Activated naive CD8-positive, alpha-beta T cell treated with anti-CD3 and anti-CD28 coated beads, Interleukin-2, amount 50 U/mL, for 24 hours (primary cell): ENCODE data around the gene PAQR8.

Source experiments
- ATAC-seq: fragments of 150-1000 bp; cut with Tn5 transposase; one replicate; pipeline ENCODE4 v1.10.0; 2021
- DNase-seq: peaks from one replicate; pipeline ENCODE4 v3.0.0; 2021
- H3K27ac Mint-ChIP-seq: one replicate; pipeline ENCODE4 v1.8.0; 2021; ENCODE audit warnings: mild to moderate bottlenecking, mixed read lengths
- H3K27me3 Mint-ChIP-seq: one replicate; pipeline ENCODE4 v1.8.0; 2021; ENCODE audit warnings: mixed read lengths
- H3K36me3 Mint-ChIP-seq: one replicate; pipeline ENCODE4 v1.8.0; 2021; ENCODE audit warnings: low read depth, mixed read lengths
- H3K4me1 Mint-ChIP-seq: one replicate; pipeline ENCODE4 v1.8.0; 2021; ENCODE audit warnings: mixed read lengths
- H3K4me3 Mint-ChIP-seq: one replicate; pipeline ENCODE4 v1.8.0; 2021; ENCODE audit warnings: mild to moderate bottlenecking, moderate library complexity, mixed read lengths
- H3K9me3 Mint-ChIP-seq: one replicate; pipeline ENCODE4 v1.8.0; 2021; ENCODE audit warnings: mixed read lengths

PAQR8 gene

GRCh38 chr6:52399511-52400312 is 37.8 kb downstream of the PAQR8 start:
- Mint-ChIP-seq H3K9me3 (no peaks in the 10 kb centered on the region), H3K36me3 (peaks cover 14% of the 10 kb centered on the region), H3K4me3 (no peak overlapping the region), H3K27me3 (no peaks in the 10 kb centered on the region), H3K27ac (peak overlapping the region; percentile 88), H3K4me1 (peaks cover 64% of the 10 kb centered on the region)
- ATAC-seq: peak; percentile 62
- DNase-seq: peak; percentile 46

- Mint-ChIP-seq H3K27me3 (no peaks in the 10 kb centered on the region), H3K4me3 (no peak overlapping the region), H3K36me3 (peaks cover 14% of the 10 kb centered on the region), H3K27ac (peak overlapping the region; percentile 52), H3K4me1 (peaks cover 57% of the 10 kb centered on the region), H3K9me3 (no peaks in the 10 kb centered on the region)
- ATAC-seq: no peak
- DNase-seq: no peak
Observed at GRCh38 chr6:52400313-52401041, 38.5 kb downstream of the PAQR8 start.

DNA sequence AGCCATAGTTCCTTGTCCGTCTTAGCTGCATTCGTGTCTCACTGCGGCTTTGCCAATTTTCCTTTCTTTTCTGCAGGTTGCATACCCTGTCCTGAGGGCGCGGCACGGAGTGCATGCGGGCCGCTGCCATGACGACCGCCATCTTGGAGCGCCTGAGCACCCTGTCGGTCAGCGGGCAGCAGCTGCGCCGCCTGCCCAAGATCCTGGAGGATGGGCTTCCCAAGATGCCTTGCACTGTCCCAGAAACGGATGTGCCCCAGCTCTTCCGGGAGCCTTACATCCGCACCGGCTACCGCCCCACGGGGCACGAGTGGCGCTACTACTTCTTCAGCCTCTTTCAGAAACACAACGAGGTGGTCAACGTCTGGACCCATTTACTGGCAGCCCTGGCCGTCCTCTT is 41.1 kb downstream of the PAQR8 start:
- DNase-seq: no peak
- peaks cover 14% of the 10 kb centered on the region for H3K36me3 Mint-ChIP-seq
- peaks cover 31% of the 10 kb centered on the region for H3K4me1 Mint-ChIP-seq
- ATAC-seq: no peak
- H3K27ac Mint-ChIP-seq: no peak overlapping the region
- no peaks in the 10 kb centered on the region for H3K9me3 Mint-ChIP-seq
- no peaks in the 10 kb centered on the region for H3K27me3 Mint-ChIP-seq
- H3K4me3 Mint-ChIP-seq: no peak overlapping the region

- Mint-ChIP-seq H3K27ac (no peak overlapping the region), H3K36me3 (peaks cover 14% of the 10 kb centered on the region), H3K4me1 (peaks cover 27% of the 10 kb centered on the region), H3K4me3 (no peak overlapping the region), H3K27me3 (no peaks in the 10 kb centered on the region), H3K9me3 (no peaks in the 10 kb centered on the region)
- no peak for ATAC-seq
- no peak for DNase-seq
Observed at GRCh38 chr6:52403627-52404026, 41.7 kb downstream of the PAQR8 start.

DNA sequence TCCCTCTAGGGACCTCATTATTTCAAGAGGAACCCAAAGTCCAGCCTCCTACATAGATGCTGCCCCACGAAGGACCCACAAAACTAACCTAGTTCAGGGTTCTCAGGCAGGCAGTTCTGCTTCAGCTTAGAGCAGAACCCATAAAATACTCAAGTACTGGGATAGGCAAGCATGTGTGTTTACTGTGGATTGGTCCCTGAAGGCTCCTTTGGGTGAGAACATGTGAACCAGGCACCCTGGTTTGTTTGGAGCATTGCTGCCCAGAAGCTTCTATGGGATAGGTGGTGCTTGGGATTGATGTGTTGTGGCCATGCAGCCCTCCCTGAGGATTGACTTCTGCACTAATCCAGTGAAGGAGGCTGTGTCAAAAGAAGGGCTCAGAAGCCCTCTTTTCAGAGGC is 43.3 kb downstream of the PAQR8 start:
- no peaks in the 10 kb centered on the region for H3K27me3 Mint-ChIP-seq
- no peak overlapping the region for H3K27ac Mint-ChIP-seq
- H3K4me3 Mint-ChIP-seq: no peak overlapping the region

DNA sequence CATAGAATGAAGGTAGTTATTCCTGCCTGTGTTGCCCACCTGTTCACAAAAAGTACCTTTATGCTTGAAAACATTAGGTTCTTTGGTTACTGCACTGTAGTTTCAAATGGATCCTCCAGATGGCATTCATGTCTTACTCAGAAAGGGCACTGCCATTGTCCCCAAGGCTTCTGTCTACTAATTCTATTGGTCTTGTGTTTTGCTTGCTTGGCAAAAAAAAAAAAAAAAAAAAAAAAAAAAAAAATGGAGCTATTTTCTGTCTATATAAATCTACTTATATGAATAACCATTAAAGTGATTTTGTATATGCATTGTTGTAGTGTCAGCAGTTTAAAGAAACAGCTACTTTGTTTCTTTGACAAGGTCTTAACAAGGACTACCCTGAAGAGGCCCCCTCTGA is 45.5 kb downstream of the PAQR8 start:
- Mint-ChIP-seq H3K27me3 (no peaks in the 10 kb centered on the region), H3K9me3 (no peaks in the 10 kb centered on the region), H3K27ac (no peak overlapping the region), H3K4me1 (peaks cover 11% of the 10 kb centered on the region), H3K36me3 (peaks cover 14% of the 10 kb centered on the region), H3K4me3 (no peak overlapping the region)
- no peak for ATAC-seq
- no peak for DNase-seq

More for the DNA sequence above, 43.3 kb downstream of the PAQR8 start:
- no peak for DNase-seq
- no peak for ATAC-seq
- Mint-ChIP-seq H3K4me1 (peaks cover 21% of the 10 kb centered on the region), H3K9me3 (no peaks in the 10 kb centered on the region), H3K36me3 (peaks cover 14% of the 10 kb centered on the region)

DNA sequence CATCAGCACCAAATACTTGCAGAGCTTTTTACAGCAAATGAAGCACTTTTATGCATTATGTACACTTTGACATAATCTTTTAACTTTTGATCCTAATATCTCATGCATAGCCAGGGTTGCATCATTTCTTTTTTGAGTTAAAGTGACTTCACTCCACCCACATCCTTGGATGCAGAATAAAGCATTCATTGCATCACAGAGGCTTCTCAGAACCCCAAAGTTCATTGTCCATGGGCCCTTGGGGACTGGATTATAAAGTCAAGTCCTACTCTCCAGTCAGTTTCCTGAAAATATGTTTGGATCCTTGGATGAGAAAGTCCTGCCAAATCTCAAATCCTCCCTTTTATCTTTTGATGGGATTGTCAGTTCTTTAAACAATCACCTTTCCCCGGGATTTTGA is 47.5 kb downstream of the PAQR8 start:
- no peak for DNase-seq
- Mint-ChIP-seq H3K9me3 (no peaks in the 10 kb centered on the region), H3K36me3 (peaks cover 1% of the 10 kb centered on the region), H3K27me3 (no peaks in the 10 kb centered on the region), H3K4me3 (no peak overlapping the region), H3K4me1 (peaks cover 11% of the 10 kb centered on the region), H3K27ac (peak overlapping the region; percentile 29)
- no peak for ATAC-seq

DNA sequence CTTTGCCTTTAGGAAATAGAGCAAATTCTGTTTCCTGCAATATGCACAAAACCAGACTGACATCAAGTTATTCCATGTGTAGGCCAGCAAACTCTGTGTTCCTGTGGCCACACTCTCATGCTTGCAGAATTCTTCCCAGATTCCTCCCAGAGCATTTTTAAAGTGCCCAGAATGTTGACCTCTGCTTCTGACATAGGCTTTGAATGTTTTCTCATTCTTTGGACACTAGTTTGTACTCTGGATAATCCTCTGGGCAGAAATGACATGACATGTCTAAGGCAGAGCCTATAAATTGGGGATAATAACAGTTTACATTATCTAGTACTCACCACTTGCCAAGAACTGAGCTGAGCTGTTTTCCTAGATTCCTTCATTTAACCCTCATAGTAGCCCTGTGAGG is 49.0 kb downstream of the PAQR8 start:
- no peaks in the 10 kb centered on the region for H3K9me3 Mint-ChIP-seq
- no peaks in the 10 kb centered on the region for H3K27me3 Mint-ChIP-seq
- H3K36me3 Mint-ChIP-seq: no peaks in the 10 kb centered on the region
- H3K4me1 Mint-ChIP-seq: peaks cover 22% of the 10 kb centered on the region
- no peak for ATAC-seq
- DNase-seq: no peak
- H3K4me3 Mint-ChIP-seq: no peak overlapping the region
- no peak overlapping the region for H3K27ac Mint-ChIP-seq

DNA sequence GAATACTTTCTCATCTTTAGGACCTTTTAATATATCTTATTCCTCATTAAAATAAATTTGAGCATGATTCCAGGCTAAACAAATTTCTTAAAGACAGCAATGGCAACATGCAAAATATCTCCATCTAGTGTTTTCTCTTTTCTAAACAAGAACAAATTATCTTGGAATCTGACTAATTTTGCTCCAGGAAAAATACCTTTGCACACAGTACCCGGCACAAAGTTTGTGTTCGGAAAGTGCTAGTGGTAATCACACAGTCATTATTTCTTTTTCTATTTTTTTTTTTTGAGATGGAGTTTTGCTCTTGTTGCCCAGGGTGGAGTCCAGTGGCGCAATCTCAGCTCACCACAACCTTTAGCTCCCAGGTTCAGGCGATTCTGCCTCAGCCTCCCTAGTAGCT is 50.0 kb downstream of the PAQR8 start:
- H3K4me1 Mint-ChIP-seq: peaks cover 31% of the 10 kb centered on the region
- DNase-seq (no peak), ATAC-seq (no peak)
- no peaks in the 10 kb centered on the region for H3K9me3 Mint-ChIP-seq
- no peaks in the 10 kb centered on the region for H3K27me3 Mint-ChIP-seq
- H3K27ac Mint-ChIP-seq: no peak overlapping the region
- H3K4me3 Mint-ChIP-seq: no peak overlapping the region
- no peaks in the 10 kb centered on the region for H3K36me3 Mint-ChIP-seq

- no peaks in the 10 kb centered on the region for H3K36me3 Mint-ChIP-seq
- no peaks in the 10 kb centered on the region for H3K9me3 Mint-ChIP-seq
- no peak for DNase-seq
- H3K27me3 Mint-ChIP-seq: no peaks in the 10 kb centered on the region
- H3K4me3 Mint-ChIP-seq: no peak overlapping the region
- H3K27ac Mint-ChIP-seq: no peak overlapping the region
- ATAC-seq: no peak
- peaks cover 36% of the 10 kb centered on the region for H3K4me1 Mint-ChIP-seq
Observed at GRCh38 chr6:52415333-52415732, 53.4 kb downstream of the PAQR8 start.

DNA sequence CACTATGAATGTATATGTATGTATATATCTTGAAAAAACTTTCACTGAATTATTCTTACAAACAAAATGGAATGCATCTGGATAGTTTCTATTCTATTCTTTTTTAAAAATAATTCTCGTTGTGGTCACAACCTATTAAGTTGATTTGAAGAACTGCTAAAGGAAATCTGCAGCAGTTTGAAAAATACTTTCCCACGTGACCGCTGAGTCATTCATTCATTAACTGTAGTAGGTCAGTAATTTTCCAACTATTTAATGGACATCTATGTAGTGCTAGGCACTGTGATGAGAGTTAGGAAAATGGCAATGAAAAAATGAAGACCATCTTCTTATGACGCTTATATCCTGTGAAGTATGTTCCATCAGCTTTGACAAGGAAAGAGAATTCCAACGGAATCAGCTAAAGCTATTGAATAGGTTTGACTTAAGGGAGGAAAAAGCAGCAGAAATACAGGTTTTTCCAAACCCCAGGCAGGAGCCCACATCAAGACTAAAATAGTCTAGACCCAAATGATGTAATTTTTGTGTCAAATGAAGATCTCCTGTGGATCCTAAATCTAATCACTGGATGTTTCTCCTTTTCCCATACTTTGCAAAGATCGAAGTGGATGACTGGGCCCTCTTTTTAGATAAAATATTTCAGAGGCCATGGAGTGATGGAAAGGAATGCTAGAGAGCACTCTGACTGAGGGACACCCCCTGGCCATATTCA is 54.1 kb downstream of the PAQR8 start:
- H3K4me3 Mint-ChIP-seq: no peak overlapping the region

DNA sequence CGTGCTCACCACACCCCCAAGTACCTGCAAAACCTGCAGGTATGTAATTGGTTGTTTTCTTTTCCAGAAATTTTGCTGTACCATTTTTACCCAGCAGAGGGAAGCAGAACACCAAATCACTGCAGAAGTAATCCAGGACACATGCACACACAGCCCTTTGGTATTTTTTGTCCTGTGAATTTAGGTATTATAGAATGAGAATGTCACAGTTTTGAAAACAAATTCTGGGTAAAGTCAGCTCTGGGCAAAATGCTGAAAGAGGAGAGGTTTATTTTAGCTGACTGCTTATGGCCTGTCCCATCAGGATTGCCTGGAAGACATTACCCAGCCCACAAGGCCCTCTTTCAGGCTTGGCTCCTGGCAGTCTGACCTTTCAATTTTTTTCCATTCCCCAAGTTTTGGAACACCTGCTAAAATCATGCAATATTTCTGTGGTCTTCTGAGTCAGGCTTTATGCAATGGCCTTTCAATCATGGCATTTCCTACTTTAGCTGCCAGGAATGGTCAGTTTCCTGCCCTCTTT is 54.7 kb downstream of the PAQR8 start:
- Mint-ChIP-seq H3K27ac (peak overlapping the region; percentile 8), H3K27me3 (no peaks in the 10 kb centered on the region), H3K36me3 (no peaks in the 10 kb centered on the region), H3K9me3 (no peaks in the 10 kb centered on the region), H3K4me3 (no peak overlapping the region), H3K4me1 (peaks cover 36% of the 10 kb centered on the region)
- ATAC-seq (peak; percentile 17), DNase-seq (peak; percentile 39)

More for the DNA sequence above, 54.1 kb downstream of the PAQR8 start:
- H3K27ac Mint-ChIP-seq: peak overlapping the region; percentile 8
- peaks cover 36% of the 10 kb centered on the region for H3K4me1 Mint-ChIP-seq
- no peaks in the 10 kb centered on the region for H3K36me3 Mint-ChIP-seq
- no peaks in the 10 kb centered on the region for H3K27me3 Mint-ChIP-seq
- ATAC-seq: no peak
- H3K9me3 Mint-ChIP-seq: no peaks in the 10 kb centered on the region
- no peak for DNase-seq

- no peak for DNase-seq
- no peaks in the 10 kb centered on the region for H3K36me3 Mint-ChIP-seq
- no peak overlapping the region for H3K4me3 Mint-ChIP-seq
- H3K9me3 Mint-ChIP-seq: no peaks in the 10 kb centered on the region
- H3K4me1 Mint-ChIP-seq: peaks cover 36% of the 10 kb centered on the region
- no peak overlapping the region for H3K27ac Mint-ChIP-seq
- no peaks in the 10 kb centered on the region for H3K27me3 Mint-ChIP-seq
- no peak for ATAC-seq
Observed at GRCh38 chr6:52417675-52418111, 55.7 kb downstream of the PAQR8 start.

GRCh38 chr6:52418606-52419005 is 56.7 kb downstream of the PAQR8 start:
- DNase-seq: no peak
- no peak for ATAC-seq
- peaks cover 36% of the 10 kb centered on the region for H3K4me1 Mint-ChIP-seq
- no peak overlapping the region for H3K27ac Mint-ChIP-seq
- H3K36me3 Mint-ChIP-seq: no peaks in the 10 kb centered on the region
- H3K27me3 Mint-ChIP-seq: no peaks in the 10 kb centered on the region
- no peak overlapping the region for H3K4me3 Mint-ChIP-seq
- no peaks in the 10 kb centered on the region for H3K9me3 Mint-ChIP-seq
